ENCODE data around the gene MRPS27.

The MRPS27 gene

DNA sequence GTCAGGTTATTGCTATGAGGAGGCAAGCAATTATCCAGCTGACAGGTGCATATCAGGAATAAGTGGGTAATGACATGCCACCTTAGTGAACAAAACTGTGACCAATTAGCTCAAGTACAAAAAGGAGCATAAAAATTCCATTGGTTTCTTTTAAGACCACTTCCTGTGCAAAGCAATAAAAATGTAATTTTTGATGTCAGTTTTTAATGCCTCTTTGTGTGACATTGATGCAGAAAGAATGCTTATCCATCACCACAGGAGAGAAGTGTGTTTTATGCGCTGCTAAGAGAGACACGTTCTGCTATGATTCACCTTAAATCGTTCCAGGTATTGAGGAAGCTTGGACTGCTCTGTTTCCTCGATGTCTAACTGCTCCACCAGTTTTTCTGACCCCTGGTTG is 96.7 kb downstream of the MRPS27 start:
- no peak for DNase-seq (ENCODE audit: low spot score)
- TF ChIP-seq, protein P1, sequence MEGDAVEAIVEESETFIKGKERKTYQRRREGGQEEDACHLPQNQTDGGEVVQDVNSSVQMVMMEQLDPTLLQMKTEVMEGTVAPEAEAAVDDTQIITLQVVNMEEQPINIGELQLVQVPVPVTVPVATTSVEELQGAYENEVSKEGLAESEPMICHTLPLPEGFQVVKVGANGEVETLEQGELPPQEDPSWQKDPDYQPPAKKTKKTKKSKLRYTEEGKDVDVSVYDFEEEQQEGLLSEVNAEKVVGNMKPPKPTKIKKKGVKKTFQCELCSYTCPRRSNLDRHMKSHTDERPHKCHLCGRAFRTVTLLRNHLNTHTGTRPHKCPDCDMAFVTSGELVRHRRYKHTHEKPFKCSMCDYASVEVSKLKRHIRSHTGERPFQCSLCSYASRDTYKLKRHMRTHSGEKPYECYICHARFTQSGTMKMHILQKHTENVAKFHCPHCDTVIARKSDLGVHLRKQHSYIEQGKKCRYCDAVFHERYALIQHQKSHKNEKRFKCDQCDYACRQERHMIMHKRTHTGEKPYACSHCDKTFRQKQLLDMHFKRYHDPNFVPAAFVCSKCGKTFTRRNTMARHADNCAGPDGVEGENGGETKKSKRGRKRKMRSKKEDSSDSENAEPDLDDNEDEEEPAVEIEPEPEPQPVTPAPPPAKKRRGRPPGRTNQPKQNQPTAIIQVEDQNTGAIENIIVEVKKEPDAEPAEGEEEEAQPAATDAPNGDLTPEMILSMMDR (IDR thresholded peaks at IDR 0.05; ENCODE audit: extremely low read depth, missing control alignments) = no peak

DNA sequence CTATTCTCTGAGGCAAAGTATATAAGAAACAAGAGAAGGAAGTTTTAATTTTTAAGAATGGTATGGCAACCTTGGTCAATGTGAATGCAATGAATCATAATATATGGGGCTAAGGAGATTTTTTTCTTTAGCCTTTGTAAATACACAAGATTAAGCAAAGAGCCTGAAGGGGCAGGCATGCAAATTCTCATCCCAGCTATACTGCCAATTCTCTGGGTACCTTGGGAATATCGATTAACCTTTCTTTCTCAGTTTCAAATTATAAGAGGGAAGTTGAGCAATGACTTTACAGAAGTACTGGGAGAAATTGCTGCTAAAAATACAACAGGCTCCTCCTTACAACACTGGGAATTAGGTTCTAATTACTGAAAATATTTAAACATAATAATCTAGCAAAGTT is 97.5 kb downstream of the MRPS27 start:
- no peak for DNase-seq (ENCODE audit: low spot score)
- TF ChIP-seq, protein P1 (IDR thresholded peaks at IDR 0.05; ENCODE audit: extremely low read depth, missing control alignments) = no peak

DNA sequence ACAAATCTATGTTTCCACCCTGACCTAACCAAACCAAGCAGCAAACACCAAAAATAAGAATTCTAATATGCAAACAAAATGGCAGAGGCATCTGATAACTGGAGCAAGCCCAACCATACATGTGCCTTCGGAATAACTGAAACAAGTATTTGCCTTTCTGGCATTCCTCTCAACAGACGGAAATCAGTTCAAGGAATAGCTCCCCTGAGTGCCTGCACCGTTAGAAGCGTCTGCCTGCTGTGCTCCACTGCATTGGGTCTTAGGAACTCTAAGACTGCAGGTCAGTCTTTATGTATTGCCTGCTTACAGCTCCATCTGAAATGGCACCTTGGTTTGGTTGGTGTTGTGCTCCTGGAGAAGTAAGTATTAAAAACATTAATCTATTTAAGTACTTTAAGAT is 98.5 kb downstream of the MRPS27 start:
- TF ChIP-seq, protein P1 (IDR thresholded peaks at IDR 0.05; ENCODE audit: extremely low read depth, missing control alignments) = no peak
- no peak for DNase-seq (ENCODE audit: low spot score)

DNA sequence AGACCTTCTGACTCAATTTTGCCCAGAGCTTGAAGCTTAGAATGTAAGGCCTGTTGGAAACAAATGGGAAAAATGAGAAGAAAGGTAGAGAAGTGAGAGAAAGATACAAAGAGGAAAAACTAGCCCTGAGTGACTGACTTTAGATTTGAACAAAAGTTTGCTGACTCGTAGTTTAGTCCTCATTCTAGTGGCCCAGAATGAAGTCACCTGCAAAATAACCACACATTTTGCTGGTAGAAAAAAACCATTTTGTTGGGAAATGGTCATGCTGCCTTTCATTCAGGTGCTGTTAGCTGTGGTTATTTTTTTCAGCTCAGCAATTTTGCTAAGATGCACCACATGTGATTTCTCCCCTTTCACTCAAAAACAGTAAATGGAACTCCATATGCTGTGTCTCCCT is 98.9 kb downstream of the MRPS27 start:
- TF ChIP-seq, protein P1 (IDR thresholded peaks at IDR 0.05; ENCODE audit: extremely low read depth, missing control alignments) = no peak
- no peak for DNase-seq (ENCODE audit: low spot score)

DNA sequence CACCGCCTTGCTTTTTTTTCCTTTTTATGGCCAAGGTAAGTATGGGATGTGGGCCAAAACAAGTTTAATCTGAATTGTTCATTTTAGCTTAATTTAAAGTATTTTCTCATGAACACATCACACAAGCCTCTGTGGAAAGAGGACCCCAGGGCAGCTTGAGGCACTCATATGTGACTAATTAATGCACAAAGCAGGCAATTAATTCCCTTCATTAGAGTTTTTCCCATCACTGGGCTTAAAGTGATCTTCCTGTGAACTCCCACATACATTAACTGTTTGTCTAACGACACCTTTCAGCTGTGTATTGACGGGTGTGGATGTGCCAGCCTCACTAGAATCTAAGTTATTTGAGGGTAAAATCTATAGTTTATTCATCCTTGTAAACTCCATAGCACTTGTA is 103.3 kb downstream of the MRPS27 start:
- TF ChIP-seq, protein P1 (IDR thresholded peaks at IDR 0.05; ENCODE audit: extremely low read depth, missing control alignments) = no peak
- no peak for DNase-seq (ENCODE audit: low spot score)

DNA sequence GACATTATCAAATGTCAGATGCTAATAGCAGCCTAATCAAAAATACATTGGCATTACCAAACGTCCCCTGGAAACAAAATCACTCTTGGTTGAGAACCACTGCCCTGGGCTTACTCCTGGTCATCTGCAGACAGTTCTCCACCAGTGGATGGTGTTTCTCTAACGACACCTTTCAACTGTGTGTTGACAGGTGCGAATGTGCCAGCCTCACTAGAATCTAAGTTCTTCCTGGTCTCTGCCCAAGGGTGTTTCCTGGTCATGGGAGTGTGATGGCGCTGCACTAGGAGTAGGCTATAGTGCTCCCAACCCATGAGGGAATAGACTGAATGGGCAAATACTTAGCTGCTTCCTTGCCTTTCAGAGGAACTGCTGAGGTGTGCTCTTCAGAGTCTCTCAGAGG is 105.9 kb downstream of the MRPS27 start:
- TF ChIP-seq, protein P1 (IDR thresholded peaks at IDR 0.05; ENCODE audit: extremely low read depth, missing control alignments) = no peak
- no peak for DNase-seq (ENCODE audit: low spot score)

DNA sequence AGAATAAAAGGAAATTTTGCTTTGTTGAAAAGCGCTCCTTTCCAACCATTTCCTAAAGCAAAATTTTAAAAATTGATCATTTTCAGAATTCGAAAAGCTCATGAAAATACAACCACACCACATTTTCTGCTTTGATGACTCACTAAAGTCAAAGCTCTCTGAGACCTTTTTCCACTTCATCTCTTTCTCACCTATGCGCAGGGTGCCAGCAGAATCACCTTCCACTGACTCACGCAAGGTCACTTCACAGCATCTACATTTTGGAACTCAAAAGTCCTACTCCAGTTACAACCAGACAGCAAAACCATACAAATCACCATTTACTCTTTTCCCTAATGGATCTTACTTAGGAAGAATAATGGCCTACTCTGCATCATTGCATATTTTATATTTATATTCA is 106.6 kb downstream of the MRPS27 start:
- TF ChIP-seq, protein P1 (IDR thresholded peaks at IDR 0.05; ENCODE audit: extremely low read depth, missing control alignments) = no peak
- no peak for DNase-seq (ENCODE audit: low spot score)

Data from GM20000 (cell line).